Cardiac atrium fibroblast (primary cell): Measurements from ENCODE around the gene GTSF1L. TPM values are rescaled to one million over a fixed set of nuclear protein-coding genes. Genes with fewer than 3 reads are reported as not detected.

Experiments
- total RNA-seq: library from RNA; depleted of rRNA; stranded (reverse); fragments of >200 nt; gene quantifications from 2 replicates; pipeline ENCODE4 v1.2.3, GENCODE V29; 2015

GTSF1L gene
- total RNA-seq: not detected in 2 replicates

DNA sequence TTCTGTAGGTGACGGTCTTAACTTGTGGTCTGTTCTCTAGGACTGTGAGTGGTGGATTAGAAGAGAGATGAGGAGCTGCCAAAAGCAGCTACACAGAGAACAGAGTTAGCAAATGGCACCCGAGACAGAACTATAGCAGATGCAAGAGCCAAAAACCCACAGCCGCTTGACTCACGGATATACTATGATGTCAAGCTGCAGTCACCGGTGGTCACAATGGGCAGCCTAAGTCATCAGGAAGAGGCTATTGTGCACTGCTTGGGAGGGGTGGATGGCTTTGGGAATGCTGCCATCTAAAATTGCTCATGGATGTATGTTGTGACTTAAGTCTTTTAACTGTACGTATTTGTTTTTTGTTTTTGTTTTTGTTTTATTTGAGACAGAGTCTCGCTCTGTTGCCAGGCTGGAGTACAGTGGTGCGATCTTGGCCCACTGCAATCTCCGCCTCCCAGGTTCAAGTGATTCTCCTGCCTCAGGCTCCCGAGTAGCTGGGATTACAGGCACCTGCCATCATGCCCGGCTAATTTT, at the start of gene GTSF1L:
Gene GTSF1L, minus strand, starts transcription at position 192 of the 528 bp plus-strand sequence. CDS start 308 bp downstream, outside the sequence.

Other genes with a start within 250 kb of the GTSF1L start
- gene L3MBTL1, start 219.3 kb downstream of the GTSF1L start, total RNA-seq: 0.49 and 2.0 TPM in 2 replicates
- not detected in 2 replicates for gene SGK2, start 168.0 kb downstream of the GTSF1L start, total RNA-seq
- 28.0 and 33.2 TPM in 2 replicates for gene IFT52, start 136.1 kb downstream of the GTSF1L start, total RNA-seq
- gene MYBL2, start 59.9 kb downstream of the GTSF1L start, total RNA-seq: 7.3 and 9.4 TPM in 2 replicates
- 9.2 and 17.9 TPM in 2 replicates for gene TOX2, start 187.8 kb upstream of the GTSF1L start, total RNA-seq